HEK293 (cell line): ENCODE data around the gene SERINC5.
"Not testable (repeated sequence)": the region's sequence is repeated elsewhere in the genome, so short reads cannot be mapped to it uniquely, and the experiment has no call there.

Source experiments
- ZNF280D ChIP-seq: fragments of 450-650 bp; formaldehyde crosslinking; IDR thresholded peaks from 2 replicates; pipeline ENCODE4 v1.5.1; 2016; ENCODE audit warnings: missing biosample characterization, missing genetic modification characterization
- ZNF664 ChIP-seq: fragments of 450-650 bp; formaldehyde crosslinking; IDR thresholded peaks from 2 replicates; pipeline ENCODE4 v1.5.1; 2016; ENCODE audit warnings: missing biosample characterization, missing genetic modification characterization

- TF ChIP-seq ZNF664, ZNF280D (tag by site-specific recombination): not testable (repeated sequence)
Measured at GRCh38 chr5:80154289-80154688, 101.6 kb downstream of the SERINC5 start.
